ENCODE results near the gene HEXB.

DNA sequence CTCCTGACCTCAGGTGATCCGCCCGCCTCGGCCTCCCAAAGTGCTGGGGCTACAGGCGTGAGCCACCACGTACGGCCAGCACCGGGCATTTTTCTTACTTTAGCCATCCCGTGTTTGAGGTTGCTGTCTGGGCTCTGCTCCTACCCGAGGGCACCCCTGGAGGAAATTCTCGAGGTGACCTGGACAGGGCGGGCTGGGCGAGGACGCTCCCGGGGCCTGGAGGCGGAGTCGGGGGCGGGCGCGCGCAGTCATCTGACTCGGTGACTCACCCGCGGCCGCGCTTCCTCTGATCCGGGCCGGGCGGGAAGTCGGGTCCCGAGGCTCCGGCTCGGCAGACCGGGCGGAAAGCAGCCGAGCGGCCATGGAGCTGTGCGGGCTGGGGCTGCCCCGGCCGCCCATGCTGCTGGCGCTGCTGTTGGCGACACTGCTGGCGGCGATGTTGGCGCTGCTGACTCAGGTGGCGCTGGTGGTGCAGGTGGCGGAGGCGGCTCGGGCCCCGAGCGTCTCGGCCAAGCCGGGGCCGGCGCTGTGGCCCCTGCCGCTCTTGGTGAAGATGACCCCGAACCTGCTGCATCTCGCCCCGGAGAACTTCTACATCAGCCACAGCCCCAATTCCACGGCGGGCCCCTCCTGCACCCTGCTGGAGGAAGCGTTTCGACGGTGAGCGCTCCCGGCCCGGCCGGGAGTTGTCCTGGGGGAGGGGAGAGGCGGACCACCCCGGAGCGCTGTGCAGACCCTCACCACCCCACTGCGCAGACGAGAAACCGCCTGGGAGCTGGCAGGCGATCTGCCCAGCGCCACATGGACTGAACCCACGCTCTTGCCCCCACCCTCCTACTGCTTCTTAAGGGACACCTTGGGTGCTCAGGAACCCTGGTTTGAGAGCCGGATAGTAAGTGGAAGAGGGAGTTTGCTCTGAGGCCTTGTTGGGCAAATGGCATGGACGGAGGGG is at the start of gene HEXB:
- TF ChIP-seq CTCF (conservative IDR thresholded peaks at IDR 0.05), result no peak
- no peak for TF ChIP-seq EZH2 (IDR thresholded peaks at IDR 0.05; ENCODE audit: low read depth)
